GM12892 (cell line): ENCODE results near the gene KIF6.

ENCODE experiments used
- POLR2A ChIP-seq: IDR thresholded peaks from 2 replicates; pipeline ENCODE4 v1.6.1; 2011; ENCODE audit warnings: low read depth, low read length, control low read depth
- POLR2AphosphoS5 ChIP-seq: IDR thresholded peaks from 2 replicates; pipeline ENCODE4 v1.6.1; 2011; ENCODE audit warnings: low read depth, low read length, control low read depth
- TAF1 ChIP-seq: IDR thresholded peaks from 2 replicates; pipeline ENCODE4 v1.6.1; 2011; ENCODE audit warnings: low read depth, mild to moderate bottlenecking, control low read depth, low read length, borderline replicate concordance

GRCh38 chr6:39317256-39317655 lies 408.0 kb downstream of the KIF6 start:
- TF ChIP-seq POLR2AphosphoS5, result no peak
- TF ChIP-seq POLR2A, result no peak
- TF ChIP-seq TAF1, result no peak
